Cardiac atrium fibroblast (primary cell): ENCODE measurements around the gene C9orf50. TPM values are rescaled to one million over a fixed set of nuclear protein-coding genes. Genes with fewer than 3 reads are reported as not detected.

Source experiments
- total RNA-seq: library from RNA; depleted of rRNA; stranded (reverse); fragments of >200 nt; gene quantifications from 2 replicates; pipeline ENCODE4 v1.2.3, GENCODE V29; 2015

Gene C9orf50, protein sequence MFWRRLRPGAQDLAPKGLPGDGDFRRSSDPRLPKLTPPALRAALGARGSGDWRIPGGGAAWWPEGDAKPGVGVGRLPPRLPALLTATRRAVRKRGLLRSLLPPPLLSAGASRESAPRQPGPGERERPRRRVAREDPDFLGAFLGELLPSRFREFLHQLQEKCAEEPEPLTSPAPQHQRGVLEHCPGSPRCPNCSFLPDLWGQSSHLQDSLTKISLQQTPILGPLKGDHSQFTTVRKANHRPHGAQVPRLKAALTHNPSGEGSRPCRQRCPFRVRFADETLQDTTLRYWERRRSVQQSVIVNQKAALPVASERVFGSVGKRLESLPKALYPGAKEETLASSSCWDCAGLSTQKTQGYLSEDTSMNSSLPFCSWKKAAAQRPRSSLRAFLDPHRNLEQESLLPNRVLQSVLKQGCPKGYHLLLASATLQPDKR
- not detected in 2 replicates for total RNA-seq

DNA sequence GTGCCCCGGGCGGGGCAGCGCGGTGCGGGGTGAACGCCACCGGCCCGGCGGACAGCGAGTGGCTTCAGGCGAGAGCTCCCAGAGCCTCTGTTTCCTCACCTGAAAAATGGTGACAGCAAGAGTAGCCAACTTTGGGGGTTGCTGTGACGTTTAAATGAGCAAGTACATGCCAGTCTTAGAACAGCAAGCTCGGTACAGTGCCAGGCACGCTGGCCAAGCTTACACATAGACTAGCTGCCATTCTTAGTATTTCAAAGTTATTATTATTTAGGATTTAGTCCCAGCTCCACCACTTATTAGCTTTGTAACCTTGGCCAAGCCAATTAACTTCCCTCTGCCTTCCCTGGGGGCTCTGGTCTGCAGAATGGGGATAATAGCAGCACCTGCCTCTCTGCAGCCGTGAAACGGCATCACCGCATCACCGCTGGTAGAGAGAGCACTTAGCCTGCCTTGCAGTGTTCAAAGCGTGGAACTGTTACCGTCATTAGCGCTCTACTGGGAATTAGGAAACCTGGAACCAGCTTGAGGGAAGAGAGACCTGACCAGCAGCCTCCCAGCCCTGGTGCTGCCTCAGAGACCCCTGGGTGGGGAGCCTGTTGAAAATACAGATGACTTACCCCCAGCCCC is at the start of gene C9orf50:
C9orf50 (minus strand) TSS at position 433 of the 627 bp plus-strand sequence. CDS start 527 bp downstream, outside the sequence.

DNA sequence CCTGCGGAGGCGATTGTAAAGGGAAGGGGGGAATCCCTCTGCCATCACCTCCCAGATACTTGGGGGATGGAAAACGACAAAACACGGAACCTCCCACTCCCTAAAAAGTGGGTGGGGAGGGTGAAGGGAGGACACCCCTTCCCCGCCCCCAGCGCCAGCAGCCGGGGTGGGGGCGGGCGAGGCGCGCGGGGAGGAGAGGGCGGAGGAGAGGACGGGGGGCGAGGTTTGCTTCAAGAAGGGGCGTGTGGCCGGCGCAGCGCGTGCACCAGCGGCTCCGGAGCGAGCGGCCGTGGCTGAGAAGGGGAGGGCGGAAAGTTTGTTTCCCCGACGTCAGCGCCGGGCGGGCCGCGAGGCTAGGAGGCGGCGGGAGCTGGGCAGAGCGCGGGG is 44.5 kb upstream of the C9orf50 start, which contains the start of gene PRRX2:
PRRX2 (plus strand) TSS at position 259 of the 387 bp plus-strand sequence. CDS start 221 bp downstream, outside the sequence.

DNA sequence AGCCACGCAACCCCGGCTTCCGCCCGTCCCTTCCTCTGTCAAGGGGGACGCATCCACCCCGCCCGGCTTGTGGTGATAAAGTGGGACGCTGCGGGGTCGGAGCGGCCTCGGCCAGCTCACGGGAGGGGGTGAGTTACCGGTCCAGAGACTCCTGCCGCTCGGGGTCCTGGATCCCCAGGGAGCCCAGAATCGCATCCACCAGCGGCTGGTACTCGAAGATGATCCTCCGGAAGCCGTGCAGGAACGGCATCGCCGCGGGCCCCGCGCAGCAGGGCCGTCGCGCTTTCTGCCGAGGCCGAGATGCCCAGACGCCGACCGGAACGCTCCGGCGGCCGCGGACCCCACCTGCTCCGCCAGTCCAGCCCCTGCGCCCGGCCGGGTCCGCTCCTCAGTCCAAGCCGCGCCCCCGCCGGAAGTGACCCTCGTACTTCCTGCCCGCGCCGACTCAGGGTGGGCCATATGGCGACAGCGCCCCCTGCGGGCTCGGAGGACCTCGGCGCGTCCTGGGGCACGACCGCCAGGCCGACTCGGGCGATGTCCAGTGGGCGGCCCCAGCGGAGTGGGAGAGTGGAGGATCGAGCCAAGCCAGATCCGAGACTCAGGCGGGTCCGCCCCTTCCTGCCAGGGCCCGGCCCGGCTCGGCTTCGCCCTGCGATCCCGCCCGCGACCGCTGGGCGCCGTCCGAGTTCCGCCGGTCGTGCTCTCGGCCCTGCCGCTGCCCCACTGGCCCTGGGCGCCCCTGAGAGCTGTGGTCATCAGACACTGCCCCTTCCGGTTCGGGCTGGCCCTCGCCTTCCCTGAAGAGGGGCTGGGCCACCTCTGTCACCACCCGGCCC is 21.1 kb upstream of the C9orf50 start, which contains the start of gene ASB6:
ASB6 (minus strand) TSS at position 402 of the 836 bp plus-strand sequence; CDS start at position 250, 152 bp downstream.

DNA sequence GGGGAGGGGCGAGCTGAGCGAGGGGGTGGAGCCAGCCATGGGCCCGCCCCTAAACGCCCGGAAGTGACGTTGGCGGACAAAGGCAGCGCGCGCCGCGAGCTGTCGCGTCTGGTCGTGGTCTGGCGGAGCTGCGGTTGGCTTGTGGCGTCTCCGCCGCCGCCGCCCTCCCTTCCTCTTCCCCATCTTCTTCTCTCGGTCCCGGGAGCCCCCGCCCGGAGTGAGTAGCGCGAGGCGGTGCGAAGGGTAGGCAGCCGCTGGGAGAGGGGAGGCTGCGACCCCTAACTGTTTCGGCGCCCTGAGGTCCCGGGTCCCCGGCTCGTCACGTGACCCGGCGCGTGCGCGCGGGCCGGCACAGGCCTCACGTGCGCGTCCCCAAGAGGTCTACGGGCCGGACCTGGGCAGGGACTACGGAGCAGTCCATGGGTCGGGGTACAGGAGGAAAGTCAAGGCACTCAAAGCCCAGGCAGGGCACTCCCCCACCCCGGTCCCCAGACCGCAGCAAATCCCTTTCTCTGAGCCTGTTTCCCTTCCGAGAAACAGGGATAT is 5.3 kb upstream of the C9orf50 start, which contains the start of gene NTMT1:
NTMT1 (plus strand) TSS at position 85 of the 546 bp plus-strand sequence. CDS start 6,541 bp downstream, outside the sequence.

Other genes with a start within 250 kb of the C9orf50 start
- gene NTMT1, start 5.1 kb upstream of the C9orf50 start, total RNA-seq, result 27.9 and 30.7 TPM in 2 replicates
- 20.1 and 20.6 TPM in 2 replicates for gene ASB6, start 21.1 kb upstream of the C9orf50 start, total RNA-seq
- gene PRRX2, start 44.5 kb upstream of the C9orf50 start, total RNA-seq, result 2.2 and 8.3 TPM in 2 replicates
- 1.1 and 2.1 TPM in 2 replicates for gene PTGES, start 131.9 kb upstream of the C9orf50 start, total RNA-seq
- 20.0 and 34.0 TPM in 2 replicates for gene TOR1B, start 182.1 kb upstream of the C9orf50 start, total RNA-seq
- gene TOR1A, start 203.0 kb upstream of the C9orf50 start, total RNA-seq, result 37.7 and 57.2 TPM in 2 replicates
- gene C9orf78, start 214.2 kb upstream of the C9orf50 start, total RNA-seq, result 22.4 and 31.4 TPM in 2 replicates
- 9.4 and 14.3 TPM in 2 replicates for gene USP20, start 214.4 kb upstream of the C9orf50 start, total RNA-seq